Ishikawa (cell line): ENCODE data around the gene GALNT7.

ENCODE experiments used
- EP300 ChIP-seq: IDR thresholded peaks from 2 replicates; pipeline ENCODE4 v1.6.1; 2012; ENCODE audit warnings: borderline replicate concordance
- FOXM1 ChIP-seq: IDR thresholded peaks from 2 replicates; pipeline ENCODE4 v1.6.1; 2012; ENCODE audit warnings: low read depth, borderline replicate concordance
- NFIC ChIP-seq: IDR thresholded peaks from 2 replicates; pipeline ENCODE4 v1.6.1; 2012
- RAD21 ChIP-seq: IDR thresholded peaks from 2 replicates; pipeline ENCODE4 v1.6.1; 2012; ENCODE audit warnings: low read depth
- REST ChIP-seq: IDR thresholded peaks from 2 replicates; pipeline ENCODE4 v1.6.1; 2012; ENCODE audit warnings: low read depth, mild to moderate bottlenecking
- TAF1 ChIP-seq: IDR thresholded peaks from 2 replicates; pipeline ENCODE4 v1.6.1; 2012; ENCODE audit warnings: low read depth, mild to moderate bottlenecking
- YY1 ChIP-seq: IDR thresholded peaks from 2 replicates; pipeline ENCODE4 v1.6.1; 2012; ENCODE audit warnings: low read depth
- ZBTB7A ChIP-seq: IDR thresholded peaks from 2 replicates; pipeline ENCODE4 v1.6.1; 2012; ENCODE audit warnings: low read depth

- no peak for TF ChIP-seq EP300
- TF ChIP-seq NFIC, result no peak
- no peak for TF ChIP-seq ZBTB7A
- no peak for TF ChIP-seq YY1
- TF ChIP-seq TAF1, result no peak
- TF ChIP-seq REST, result no peak
- TF ChIP-seq FOXM1, result no peak
- no peak for TF ChIP-seq RAD21
These were observed 8.8 kb upstream of the GALNT7 start for GRCh38 chr4:173159791-173160190.
